Measurements from ENCODE around the gene PSMG2.
"Not testable (repeated sequence)": the region's sequence is repeated elsewhere in the genome, so short reads cannot be mapped to it uniquely, and the experiment has no call there.

Gene PSMG2

DNA sequence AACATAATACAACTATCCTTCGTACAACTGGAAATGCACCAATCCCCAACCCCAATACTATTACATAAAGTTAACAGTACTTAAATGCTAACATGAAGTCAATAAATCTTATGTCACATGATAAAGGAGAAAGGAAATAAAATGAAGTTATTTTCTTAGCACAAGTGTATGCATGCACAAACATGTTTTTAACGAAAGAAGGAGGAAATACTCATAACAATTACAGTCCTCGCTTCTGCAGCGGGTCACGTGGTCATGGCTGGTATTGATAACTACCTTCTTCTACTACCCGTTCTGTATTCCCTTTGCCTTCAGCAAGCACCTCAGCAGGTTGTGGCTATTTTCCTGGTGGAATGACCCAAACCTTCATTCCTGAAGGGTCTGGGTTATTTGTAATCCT lies 51.7 kb downstream of the PSMG2 start:
- no peak for TF ChIP-seq JUND (IDR thresholded peaks at IDR 0.05; ENCODE audit: low read depth)
- in situ Hi-C loops (cut with HindIII; ENCODE audit: low pct_unique_long_range_greater_than_20kb, low sequenced_read_pairs): no loop called here
- DNase-seq (ENCODE audit: low read depth in 1 of 2, low spot score in 1 of 2): no peak

DNA sequence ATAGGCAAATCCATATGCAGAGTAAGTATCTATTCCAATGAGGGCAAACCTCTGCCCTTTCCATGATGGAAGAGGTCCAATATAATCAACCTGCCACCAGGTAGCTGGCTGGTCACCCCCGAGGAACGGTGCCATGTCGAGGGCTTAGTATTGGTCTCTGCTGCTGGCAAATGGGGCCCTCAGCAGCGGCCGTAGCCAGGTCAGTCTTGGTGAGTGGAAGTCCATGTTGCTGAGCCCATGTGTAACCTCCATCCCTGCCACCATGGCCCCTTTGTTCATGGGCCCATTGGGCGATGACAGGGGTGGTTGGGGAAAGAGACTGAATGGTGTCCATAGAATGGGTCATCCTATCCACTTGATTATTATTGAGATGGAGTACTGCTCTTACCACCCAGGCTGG lies 52.8 kb downstream of the PSMG2 start:
- DNase-seq (ENCODE audit: low read depth in 1 of 2, low spot score in 1 of 2); in situ Hi-C loops (cut with HindIII; ENCODE audit: low pct_unique_long_range_greater_than_20kb, low sequenced_read_pairs): not testable (repeated sequence)

GRCh38 chr18:12756619-12757239 lies 53.9 kb downstream of the PSMG2 start:
- in situ Hi-C loops (cut with HindIII; ENCODE audit: low pct_unique_long_range_greater_than_20kb, low sequenced_read_pairs); DNase-seq (ENCODE audit: low read depth in 1 of 2, low spot score in 1 of 2): not testable (repeated sequence)

DNA sequence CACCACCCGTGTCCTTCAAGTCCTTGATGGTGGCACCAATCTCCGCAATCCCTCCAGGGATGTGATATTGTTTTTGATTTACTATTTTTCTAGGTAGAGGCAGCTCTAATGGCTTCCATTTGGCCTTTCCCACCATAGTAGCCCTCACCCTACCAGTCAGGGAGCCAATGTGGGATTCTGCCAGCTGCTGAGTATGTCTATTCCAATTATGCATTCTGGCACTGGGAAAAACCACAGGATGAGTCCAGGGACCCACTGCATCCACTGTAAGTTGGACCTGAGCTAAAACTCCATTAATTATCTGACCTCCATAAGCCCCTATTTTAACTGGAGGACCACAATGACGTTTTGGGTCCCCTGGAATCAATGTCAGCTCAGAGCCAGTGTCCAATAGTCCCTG lies 55.7 kb downstream of the PSMG2 start:
- DNase-seq (ENCODE audit: low read depth in 1 of 2, low spot score in 1 of 2); in situ Hi-C loops (cut with HindIII; ENCODE audit: low pct_unique_long_range_greater_than_20kb, low sequenced_read_pairs): not testable (repeated sequence)

DNA sequence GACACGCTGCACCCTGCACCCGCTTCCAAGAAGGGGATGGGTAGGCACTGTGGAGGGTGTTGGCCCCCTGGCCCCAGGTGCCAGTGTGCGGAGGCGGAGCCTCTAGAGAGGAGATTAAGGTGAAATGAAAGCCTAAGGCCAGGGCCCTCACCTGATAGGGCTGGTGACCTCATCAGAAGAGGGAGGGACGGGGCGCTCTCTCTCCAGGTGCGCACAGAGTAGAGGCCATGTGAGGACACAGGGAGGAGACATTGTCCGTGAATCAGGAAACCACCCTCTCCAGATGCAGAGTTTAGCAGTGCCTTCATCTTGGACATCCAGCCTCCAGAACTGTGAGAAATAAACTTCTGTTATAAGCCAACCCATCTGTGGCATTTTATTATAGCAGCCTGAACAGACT lies 62.3 kb downstream of the PSMG2 start:
- in situ Hi-C loops (cut with HindIII; ENCODE audit: low pct_unique_long_range_greater_than_20kb, low sequenced_read_pairs): no loop called here
- DNase-seq (ENCODE audit: low read depth in 1 of 2, low spot score in 1 of 2): no peak
- TF ChIP-seq JUND (IDR thresholded peaks at IDR 0.05; ENCODE audit: low read depth): no peak

DNA sequence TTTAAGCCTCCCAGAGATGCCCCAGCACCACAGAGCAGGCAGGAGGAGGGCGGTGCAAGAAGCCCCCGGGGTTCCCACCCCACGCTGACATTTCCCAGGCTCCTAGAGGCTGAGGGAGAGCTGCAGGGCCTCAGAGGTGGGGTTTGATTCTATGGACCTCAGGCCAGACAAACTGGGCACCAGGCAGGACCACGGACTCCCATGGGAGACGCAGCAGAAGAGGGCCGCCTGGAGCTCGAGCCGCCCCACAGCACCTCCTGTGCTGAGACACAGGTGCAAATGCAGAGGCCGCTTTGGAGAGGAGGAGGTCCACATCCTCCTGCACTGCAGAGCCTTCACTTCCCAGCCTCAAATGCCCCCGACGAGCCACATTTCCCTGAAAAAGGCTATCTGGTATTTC lies 62.7 kb downstream of the PSMG2 start:
- DNase-seq (ENCODE audit: low read depth in 1 of 2, low spot score in 1 of 2): no peak
- TF ChIP-seq JUND (IDR thresholded peaks at IDR 0.05; ENCODE audit: low read depth): no peak
- in situ Hi-C loops (cut with HindIII; ENCODE audit: low pct_unique_long_range_greater_than_20kb, low sequenced_read_pairs): no loop called here

DNA sequence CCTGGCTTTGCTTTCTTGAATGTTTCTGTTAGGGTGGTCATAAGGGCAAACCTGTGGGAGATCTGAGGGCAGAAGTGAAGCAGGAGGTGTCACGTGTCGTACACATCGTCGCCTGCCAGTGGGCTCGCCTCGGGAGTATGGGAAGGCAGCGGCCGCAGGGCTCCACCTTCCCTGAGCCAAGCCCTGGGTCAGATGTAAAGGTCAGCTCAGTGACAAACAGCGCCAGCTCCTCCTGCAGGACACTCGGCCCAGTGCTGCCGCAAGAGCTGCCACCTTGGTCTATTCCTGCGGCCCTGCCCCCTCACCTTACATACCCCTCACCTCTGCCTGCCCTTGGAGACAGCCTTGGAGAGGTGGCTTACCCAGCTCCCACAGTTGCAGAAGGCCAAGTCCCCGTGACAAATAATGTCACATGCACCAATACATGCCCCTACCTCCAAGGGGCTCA lies 64.2 kb downstream of the PSMG2 start:
- in situ Hi-C loops (cut with HindIII; ENCODE audit: low pct_unique_long_range_greater_than_20kb, low sequenced_read_pairs): no loop called here
- TF ChIP-seq JUND (IDR thresholded peaks at IDR 0.05; ENCODE audit: low read depth): no peak
- DNase-seq (ENCODE audit: low read depth in 1 of 2, low spot score in 1 of 2): no peak

DNA sequence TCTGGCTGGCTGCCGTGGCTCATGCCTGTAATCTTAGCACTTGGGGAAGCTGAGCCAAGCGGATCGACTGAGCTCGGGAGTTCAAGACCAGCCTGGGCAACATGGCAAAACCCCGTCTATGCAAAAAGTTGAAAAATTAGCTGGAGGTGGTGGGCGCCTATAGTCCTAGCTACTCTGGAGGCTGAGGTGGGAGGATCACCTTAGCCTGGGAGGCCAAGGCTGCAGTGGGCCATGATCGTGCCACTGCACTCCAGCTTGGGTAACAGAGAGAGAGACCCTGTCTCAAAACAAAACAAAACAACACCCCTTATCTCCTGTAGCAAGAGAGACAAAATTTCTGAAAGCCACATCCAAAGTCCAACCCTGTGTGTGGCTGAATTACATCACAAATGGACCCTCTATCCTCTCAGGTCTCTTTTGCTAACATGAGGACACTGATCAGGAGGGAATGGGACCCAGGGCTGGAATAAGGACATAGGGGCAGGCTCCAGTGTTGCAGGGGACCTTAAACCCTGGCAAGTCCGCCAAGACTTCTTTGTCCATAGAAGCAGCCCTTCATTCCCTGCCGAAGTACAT lies 64.8 kb downstream of the PSMG2 start:
- in situ Hi-C loops (cut with HindIII; ENCODE audit: low pct_unique_long_range_greater_than_20kb, low sequenced_read_pairs): no loop called here
- DNase-seq (ENCODE audit: low read depth in 1 of 2, low spot score in 1 of 2): no peak
- TF ChIP-seq JUND (IDR thresholded peaks at IDR 0.05; ENCODE audit: low read depth): no peak

- no peak for TF ChIP-seq JUND (IDR thresholded peaks at IDR 0.05; ENCODE audit: low read depth)
- DNase-seq (ENCODE audit: low read depth in 1 of 2, low spot score in 1 of 2): no peak
- in situ Hi-C loops (cut with HindIII; ENCODE audit: low pct_unique_long_range_greater_than_20kb, low sequenced_read_pairs): no loop called here
Measured at GRCh38 chr18:12768625-12769024, 65.8 kb downstream of the PSMG2 start.

- no peak for TF ChIP-seq JUND (IDR thresholded peaks at IDR 0.05; ENCODE audit: low read depth)
- in situ Hi-C loops (cut with HindIII; ENCODE audit: low pct_unique_long_range_greater_than_20kb, low sequenced_read_pairs): no loop called here
- DNase-seq (ENCODE audit: low read depth in 1 of 2, low spot score in 1 of 2): no peak
Measured at GRCh38 chr18:12769136-12769535, 66.3 kb downstream of the PSMG2 start.

DNA sequence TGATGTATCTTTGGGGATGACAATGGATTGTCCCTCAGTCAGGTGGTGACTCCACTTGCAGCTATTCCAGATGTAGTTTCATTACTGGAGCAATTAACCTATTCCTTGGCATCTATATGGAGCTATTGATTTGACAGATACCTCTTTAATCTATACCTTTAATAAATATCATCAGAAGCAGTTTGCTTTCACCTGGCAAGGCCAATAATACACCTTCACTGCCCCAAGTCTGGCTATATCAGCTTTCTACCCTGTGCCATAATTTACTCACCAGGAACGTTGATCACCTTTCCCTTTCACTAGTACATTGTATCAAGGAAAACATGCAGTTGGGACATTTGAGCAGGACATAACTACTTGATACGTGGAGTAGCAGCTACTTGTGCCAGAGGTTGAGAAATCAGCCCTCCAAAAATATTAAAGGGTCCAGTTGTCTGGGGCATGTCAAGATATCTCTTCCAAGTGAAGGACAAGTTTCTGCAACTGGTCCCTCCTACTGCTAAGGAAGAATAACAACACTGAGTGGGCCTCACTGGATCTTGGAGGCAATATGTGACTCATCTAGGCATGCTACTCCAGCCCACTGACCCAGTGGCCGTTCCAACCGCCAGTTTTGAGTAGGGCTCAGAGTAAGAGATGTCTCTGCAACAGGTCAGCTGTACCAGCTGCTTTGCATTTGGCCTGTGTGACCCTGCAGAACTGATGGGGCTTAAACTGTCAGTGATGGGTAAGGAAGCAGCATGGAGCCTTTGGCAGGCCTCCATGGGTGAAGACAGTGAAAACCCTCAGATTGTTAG lies 67.0 kb downstream of the PSMG2 start:
- no peak for DNase-seq (ENCODE audit: low read depth in 1 of 2, low spot score in 1 of 2)
- no peak for TF ChIP-seq JUND (IDR thresholded peaks at IDR 0.05; ENCODE audit: low read depth)
- in situ Hi-C loops (cut with HindIII; ENCODE audit: low pct_unique_long_range_greater_than_20kb, low sequenced_read_pairs): no loop called here

DNA sequence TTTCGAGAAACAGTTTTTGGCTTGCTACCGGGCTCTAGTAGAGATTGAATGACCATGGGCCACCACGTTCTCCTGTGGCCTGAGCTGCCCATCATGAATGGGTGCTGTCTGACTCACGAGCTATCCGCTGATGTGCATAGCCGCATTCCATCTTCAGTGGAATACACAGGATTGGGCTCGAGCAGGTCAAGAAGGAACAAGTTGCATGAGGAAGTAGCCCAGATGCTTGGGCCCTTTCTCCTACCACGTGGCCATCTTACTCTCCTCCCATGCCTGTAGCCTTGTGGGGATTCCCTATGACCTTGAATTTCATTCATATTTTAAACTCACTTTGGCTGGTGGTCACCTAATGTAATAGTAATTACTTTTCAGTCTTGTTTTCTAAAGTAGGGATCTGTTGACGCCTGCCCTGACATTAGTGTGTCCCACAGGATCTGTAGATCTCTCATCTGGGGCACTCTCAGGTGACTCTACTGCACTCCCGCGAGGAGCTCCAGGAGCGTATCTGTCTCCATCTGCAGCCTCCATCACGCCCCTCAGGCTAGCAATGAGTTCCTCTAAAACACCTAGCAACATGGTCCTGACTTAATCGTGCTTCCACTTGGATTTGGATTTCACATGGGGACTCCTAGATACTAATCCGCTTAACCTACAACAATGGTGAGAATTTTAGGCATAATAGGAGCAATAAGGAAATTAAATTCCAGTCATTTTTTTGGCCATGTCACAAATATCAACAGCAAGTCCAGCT lies 67.8 kb downstream of the PSMG2 start:
- in situ Hi-C loops (cut with HindIII; ENCODE audit: low pct_unique_long_range_greater_than_20kb, low sequenced_read_pairs): no loop called here
- no peak for DNase-seq (ENCODE audit: low read depth in 1 of 2, low spot score in 1 of 2)
- no peak for TF ChIP-seq JUND (IDR thresholded peaks at IDR 0.05; ENCODE audit: low read depth)

DNA sequence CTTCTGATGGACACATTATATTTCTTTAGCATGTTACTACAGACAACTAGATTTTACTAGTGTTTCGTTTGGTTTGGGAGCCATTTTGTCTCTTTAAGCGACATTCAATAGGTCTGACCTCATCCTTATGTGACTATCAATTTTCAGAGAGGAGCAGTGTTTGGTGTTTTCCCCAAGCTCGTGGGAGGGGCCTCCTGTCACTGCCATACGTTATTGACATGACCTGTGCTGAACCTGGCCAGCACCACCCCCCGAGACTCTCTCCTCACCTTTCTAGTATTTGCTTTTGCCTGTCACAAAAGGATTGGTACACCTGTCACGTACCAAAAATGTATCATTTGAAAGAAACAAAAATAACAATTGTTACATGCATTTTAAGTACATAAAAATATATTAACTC lies 69.3 kb downstream of the PSMG2 start:
- DNase-seq (ENCODE audit: low read depth in 1 of 2, low spot score in 1 of 2): no peak
- TF ChIP-seq JUND (IDR thresholded peaks at IDR 0.05; ENCODE audit: low read depth): no peak
- in situ Hi-C loops (cut with HindIII; ENCODE audit: low pct_unique_long_range_greater_than_20kb, low sequenced_read_pairs): no loop called here

Data from T47D (cell line).